G401.6 (cell line): ENCODE results near the gene INHBE.
A peak's percentile ranks its signal among the peaks of the same experiment; 100 is the strongest.
"Not testable (repeated sequence)": the region's sequence is repeated elsewhere in the genome, so short reads cannot be mapped to it uniquely, and the experiment has no call there.

Source experiments
- FAIRE-seq: peaks from 2 replicates; lab custom pipeline; 2012; peaks lifted over from hg19 to GRCh38; lab: Jason Lieb, UNC

INHBE gene

DNA sequence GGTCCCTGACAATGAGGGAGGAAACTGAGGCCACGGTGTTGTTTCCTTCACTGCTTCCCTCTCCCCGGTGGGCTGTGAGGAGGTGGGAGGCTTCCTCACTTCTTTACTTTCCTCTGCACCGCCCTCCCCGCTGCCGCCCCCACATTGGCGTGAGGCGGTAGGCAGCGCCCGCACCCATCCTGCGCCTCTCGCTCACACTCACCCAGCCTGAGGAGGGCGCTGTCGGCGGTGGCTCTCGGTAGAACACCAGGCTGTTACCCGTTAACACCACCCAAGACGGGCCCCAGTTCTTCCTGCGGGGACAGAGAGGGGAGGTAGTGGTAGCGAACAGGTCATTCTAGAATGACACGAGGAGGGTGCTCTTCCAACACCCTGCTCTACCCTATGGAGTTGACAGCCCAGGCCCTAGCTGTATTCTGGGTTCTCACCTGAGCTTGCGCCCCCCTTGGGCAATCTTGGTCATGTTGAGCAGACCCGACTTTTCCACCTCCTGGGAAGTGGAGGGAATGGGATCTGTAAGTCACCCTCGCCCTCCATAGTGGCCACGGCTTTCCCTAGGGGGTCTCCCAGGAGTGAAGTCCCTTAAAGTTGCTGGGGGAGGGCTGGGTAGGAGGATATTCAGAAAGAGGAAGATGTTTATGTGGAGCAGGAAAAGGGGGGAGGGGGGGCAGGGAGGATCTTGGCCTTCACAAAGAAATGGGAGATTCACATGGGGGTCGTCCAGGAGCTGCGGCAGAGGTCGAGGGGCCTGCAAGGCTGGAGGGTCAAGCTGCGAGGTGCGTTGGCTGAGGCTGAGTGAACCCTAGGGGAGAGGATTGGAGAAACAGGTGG lies 21.3 kb downstream of the INHBE start:
- FAIRE-seq, result no peak

- FAIRE-seq, result no peak
Measured at GRCh38 chr12:57476993-57477709, 22.0 kb downstream of the INHBE start.

DNA sequence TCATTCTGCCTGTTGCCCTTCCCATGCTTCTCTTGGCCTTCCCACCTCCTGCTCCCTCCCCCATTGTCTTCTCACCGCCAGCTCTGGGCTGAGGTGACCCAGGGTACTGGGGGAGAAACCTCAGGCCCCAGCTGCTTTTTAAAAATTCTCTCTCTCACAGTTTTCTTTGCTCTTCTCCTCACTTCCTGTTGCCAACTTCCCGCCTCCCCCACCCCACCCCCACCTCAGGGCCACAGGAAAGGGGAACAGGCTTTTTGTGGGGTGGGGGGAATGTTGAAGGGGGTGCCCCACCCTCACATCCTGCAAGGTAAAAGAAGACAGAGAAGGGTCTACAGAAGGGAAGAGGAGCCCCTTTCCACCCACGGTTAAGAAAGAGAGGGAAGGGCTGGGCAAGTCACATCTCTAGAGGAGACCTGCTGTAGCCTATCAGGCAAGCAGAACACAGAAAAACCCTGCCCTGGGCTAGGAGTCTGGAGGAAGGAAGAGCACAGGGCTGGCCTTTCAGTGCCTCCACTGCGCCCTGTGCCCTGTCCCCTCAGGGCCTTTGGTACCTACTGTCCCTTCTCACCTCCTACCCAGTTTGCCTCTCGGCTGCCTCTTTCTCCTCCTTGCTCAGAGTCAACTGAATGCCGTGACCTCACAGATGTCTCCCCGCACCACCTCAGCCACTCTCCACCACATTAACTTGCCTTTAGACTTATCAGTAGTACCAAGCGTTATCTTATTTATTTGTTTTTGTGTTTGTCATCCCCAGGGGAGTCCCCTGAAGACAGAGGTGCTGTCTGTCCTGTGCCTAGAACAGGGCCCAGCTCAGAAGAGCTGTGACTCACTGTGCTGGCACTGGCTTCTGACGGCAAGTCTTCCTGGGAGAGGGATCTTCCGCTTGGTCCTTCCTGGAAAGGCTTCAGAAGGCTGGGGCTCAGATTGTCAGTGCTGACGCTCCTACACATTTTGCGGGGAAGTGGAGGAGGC lies 22.9 kb downstream of the INHBE start:
- FAIRE-seq, result no peak

GRCh38 chr12:57479043-57479375 lies 23.9 kb downstream of the INHBE start:
- FAIRE-seq, result no peak

GRCh38 chr12:57479376-57480115 lies 24.4 kb downstream of the INHBE start, which contains the start of gene ARHGAP9:
ARHGAP9 (minus strand) TSS chr12:57479866; CDS start chr12:57479406, 460 bp downstream.
- FAIRE-seq, result no peak

GRCh38 chr12:57481671-57482070 lies 26.6 kb downstream of the INHBE start:
- no peak for FAIRE-seq

DNA sequence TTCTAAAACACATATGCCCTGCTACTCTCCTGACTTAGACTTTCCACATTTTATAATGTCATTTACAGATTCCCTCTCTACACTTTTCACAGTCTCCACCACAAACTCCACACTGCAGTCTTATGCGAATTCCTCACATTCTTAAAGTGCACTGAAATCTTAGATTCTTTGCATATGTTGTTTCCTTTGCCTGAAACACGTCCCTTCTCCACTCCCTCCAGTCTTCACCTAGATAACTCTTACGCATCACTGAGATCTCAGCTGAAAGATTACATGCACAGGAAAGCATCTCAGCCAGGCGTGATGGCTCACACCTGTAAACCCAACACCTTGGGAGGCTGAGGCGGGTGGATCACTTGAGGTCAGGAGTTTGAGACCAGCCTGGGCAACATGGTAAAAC lies 28.4 kb downstream of the INHBE start:
- FAIRE-seq, result no peak

DNA sequence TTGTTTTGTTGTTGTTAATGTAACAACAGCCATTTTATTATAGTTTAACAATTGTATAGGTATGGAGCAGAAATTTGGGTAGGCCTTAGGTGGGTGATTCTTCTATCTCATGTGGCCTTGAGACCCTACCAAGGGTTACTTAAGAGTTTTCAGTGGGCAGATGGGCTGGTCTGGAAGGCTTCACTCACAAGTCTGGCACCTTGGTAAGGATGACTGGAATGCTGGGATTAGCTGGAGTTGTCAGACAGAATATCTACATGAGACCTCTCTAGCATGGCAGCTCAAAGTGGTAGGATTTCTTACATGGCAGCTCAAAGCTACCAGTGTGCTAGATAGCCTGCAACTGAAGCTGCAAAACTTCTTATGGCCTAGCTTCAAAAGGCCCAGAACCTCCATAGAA lies 30.6 kb downstream of the INHBE start:
- FAIRE-seq, result no peak

DNA sequence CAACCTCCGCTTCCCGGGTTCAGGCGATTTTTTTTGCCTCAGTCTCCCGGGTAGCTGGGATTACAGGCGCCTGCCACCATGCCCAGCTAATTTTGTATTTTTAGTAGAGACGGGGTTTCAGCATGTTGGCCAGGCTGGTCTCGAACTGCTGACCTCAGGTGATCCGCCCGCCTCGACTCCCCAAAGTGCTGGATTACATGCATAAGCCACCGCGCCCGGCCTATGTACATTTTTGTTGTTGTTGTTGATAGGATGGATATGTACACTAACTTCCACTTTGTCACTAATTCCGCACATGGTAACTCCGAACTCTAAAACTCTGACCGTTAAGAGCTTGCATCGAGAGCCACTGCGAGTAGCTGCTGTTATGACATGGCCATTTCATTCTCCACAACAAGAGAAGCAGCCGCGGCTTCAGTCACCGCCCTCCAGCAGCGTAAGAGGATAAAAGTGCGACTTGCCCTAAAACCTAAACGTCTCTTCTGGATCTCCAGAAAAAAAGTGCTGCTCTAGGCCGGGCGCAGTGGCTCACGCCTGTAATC lies 32.0 kb downstream of the INHBE start:
- no peak for FAIRE-seq

DNA sequence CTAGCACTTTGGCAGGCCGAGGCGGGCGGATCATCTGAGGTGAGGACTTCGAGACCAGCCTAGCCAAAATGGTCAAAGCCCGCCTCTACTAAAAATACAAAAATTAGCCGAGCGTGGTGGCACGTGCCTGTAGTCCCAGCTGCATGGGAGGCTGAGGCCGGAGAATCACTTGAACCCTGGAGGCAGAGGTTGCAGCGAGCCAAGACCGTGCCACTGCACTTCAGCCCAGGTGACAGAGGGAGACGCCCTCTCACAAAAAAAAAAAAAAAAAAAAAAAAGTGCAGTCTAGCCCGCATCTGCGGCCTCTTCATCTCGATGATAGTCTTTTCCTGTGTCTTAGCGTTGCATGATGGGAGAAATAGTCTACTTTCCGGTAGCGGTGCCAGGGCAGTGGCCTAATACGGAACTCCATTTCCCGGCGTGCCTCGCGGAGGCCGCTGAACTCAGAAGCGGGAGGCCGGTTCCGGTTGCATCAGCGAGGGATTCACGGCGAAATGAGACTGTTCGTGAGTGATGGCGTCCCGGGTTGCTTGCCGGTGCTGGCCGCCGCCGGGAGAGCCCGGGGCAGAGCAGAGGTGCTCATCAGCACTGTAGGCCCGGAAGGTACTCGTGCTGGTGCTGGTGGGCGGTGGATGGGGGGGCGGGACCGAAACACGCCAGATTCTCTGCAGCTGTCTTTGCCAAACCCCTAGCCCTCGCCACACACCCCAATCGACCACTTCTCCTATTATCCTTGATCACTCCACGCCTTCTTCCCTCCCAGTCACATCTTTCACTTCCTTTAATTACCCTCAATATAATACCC lies 32.7 kb downstream of the INHBE start, which contains the start of gene MARS1:
MARS1 (plus strand) TSS at position 472 of the 805 bp plus-strand sequence; CDS start at position 495, 23 bp downstream.
- FAIRE-seq, result peak; percentile 97

DNA sequence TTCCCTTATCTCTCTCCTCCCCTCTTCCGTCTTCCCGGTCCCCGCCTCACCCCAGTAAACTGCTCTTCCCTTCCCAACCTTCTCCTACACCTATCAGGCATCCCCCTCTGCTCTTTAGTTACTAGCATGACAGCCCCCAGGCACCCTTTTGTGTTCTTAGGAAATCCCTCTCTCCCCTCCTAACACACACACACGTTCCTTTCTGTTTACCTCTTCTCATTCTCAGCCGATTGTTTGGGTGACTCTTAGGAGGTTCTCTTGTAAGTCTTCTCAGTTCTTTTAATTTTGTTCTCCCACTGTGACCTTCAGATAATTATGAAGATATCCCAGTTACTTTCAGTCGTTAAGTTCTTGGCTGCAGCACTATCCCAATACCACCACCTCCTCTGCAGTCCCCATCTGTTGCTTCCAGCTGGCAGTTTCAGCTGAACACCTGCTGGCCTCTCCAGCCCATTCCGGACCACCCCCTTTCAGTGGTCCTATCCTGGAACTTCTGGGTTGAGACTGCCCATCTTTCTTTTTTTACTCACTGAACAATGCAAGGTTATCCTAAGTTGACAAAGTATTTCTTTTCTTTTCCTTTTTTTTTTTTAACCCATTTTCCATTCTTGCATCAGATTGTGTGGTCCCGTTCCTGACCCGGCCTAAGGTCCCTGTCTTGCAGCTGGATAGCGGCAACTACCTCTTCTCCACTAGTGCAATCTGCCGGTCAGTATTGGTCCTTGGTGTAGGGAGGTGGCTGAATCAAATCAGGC lies 33.5 kb downstream of the INHBE start:
- FAIRE-seq, result no peak

DNA sequence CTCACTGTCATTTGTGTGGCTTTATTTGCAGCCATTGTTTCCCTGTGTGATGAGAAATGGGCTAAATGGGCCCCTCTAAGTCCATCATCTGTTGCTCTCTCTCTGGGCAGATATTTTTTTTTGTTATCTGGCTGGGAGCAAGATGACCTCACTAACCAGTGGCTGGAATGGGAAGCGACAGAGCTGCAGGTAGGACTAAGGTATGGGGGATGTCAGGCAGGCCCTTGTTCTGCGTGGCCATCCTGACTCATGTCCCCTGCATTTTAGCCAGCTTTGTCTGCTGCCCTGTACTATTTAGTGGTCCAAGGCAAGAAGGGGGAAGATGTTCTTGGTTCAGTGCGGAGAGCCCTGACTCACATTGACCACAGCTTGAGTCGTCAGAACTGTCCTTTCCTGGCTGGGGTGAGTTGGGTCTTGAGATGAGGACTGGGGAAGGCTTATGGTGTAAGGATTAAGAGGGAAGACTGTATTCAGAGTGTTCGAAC lies 34.1 kb downstream of the INHBE start:
- no peak for FAIRE-seq

GRCh38 chr12:57490126-57490525 lies 35.0 kb downstream of the INHBE start:
- no peak for FAIRE-seq

DNA sequence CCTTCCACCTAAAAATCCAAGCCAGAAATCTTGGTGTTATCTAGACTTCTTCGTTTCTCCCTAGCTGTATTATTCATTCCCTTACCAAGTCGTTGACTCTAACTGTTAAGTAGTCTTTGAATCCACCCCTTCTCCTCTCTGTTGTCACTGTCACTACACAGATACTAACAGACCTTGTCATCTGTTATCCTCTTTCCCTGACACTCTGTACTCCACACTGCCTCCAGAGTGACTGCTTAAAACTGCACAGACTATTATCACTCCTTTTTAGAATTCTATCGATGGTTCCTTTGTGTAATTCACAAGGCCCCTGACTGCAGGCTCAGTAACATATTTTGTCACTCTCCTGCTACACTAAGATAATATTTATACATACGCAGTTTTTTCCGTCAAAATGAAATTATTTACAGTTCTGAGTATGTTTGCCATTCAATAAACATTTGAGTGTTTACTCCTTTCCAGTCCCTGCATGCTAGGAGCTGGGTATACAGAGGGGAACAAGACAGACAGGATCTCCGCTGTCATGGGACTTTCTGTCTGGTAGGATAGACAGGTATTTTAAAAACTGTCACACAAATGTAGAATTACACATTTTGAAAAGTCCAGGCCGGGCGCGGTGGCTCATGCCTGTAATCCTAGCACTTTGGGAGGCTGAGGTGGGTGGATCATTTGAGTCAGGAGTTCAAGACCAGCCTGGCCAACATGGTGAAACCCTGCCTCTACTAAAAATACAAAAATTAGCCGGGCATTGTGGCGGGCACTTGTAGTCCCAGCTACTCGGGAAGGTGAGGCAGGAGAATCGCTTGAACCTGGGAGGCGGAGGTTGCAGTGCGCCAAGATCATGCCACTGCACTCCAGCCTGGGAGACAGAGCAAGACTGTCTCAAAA lies 36.5 kb downstream of the INHBE start:
- FAIRE-seq, result peak; percentile 41

GRCh38 chr12:57495051-57495701 lies 40.1 kb downstream of the INHBE start:
- FAIRE-seq, result not testable (repeated sequence)

- FAIRE-seq, result no peak
Measured at GRCh38 chr12:57496822-57497221, 41.7 kb downstream of the INHBE start.

DNA sequence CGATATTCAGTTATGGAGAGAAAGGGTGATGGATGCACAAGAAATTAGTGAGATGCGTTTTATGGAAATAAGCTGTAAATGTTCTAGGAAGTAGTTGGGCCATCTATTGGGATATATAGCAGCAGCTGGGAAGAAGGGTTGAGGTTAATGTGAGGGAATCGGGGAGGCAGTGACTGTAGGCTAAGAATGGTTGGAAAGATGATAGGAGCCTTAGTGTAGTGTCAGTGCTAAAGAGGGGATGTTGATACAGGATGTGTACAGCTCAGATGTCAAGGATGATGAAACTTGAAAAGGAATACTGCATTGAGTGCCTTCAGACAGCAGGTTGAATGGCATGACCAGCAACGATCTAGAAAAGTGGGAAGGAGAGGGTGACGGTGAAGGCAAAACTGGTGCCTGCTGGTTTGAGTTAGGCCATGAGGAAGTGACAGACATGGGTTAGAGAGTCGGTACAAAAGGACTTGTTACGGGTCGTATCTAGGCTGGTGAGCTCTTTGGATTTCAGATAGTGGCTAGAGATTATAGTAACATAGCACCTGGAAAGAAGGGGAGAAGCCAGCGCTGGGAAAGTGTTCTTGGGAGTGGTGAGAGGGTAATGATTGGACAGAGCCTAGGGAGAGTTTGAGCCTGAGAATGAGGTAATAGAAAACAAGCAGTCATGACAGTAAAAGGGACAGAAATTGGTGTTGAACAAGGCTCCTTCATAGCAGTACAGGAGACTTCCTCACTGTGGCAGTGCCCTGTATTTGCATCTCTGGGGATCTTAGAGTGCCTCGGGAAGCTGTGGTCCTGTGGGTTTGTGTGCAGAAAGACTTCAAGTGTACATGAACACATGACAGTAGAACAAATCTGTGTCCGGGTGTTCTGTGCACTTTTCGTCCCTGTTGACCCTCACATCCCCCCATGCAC lies 42.4 kb downstream of the INHBE start:
- no peak for FAIRE-seq
